ENCODE measurements around the gene SLC25A47. TPM values are rescaled to one million over a fixed set of nuclear protein-coding genes. Genes with fewer than 3 reads are reported as not detected.

Gene SLC25A47
- total and polyA plus RNA-seq, 7 donors: 0.22 TPM; not detected in 6

DNA sequence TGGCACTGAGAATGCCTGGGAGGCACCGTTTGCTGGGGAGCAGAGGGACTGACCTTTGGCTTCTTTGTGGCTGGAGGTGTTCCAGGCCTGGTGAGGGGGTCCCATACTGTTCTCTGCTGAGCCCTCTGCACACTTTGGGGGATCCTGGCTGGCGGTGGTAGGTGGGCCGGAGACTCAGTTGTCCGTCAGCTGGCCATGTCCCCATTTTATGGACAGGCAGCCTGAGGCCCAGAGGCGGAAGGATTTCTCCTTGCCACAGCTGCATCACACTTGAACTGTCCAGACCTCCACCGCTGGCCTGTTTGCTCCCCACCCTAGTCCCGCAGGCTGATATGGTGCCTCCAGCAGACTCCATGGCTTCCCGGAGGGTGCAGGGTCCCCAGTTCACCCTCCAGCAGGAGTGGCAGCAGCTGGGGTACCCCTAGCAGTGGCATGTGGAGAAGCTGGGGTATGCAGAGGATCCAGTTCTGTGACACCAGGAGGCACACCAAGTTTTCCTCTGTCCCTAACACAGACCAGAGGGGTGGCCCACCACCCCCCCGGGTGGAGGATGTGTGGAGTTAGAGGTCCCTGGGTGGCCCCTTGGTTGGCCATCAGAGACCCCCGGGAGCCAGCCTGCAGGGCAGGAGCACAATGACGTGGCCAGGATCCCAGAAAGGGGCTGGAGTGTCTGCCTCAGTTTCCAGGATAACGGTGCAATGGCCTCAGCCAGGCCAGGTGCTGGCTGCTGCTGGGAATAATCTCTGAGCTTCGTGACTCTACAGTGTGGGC, 31.6 kb upstream of the SLC25A47 start:
- no peak for TF ChIP-seq EP300 (IDR thresholded peaks at IDR 0.05)
- no peak for TF ChIP-seq POLR2AphosphoS5 (IDR thresholded peaks at IDR 0.05)
- H3K4me1 ChIP-seq: peaks cover 0 to 10% (median 7%) of the 10 kb centered on the region in 4 donors
- no peaks in the 10 kb centered on the region for H3K9me3 ChIP-seq
- WGBS, 2 donors: 92 to 94% methylated on average over 13 of the region's 13 CpGs
- H3K4me3 ChIP-seq: no peak overlapping the region
- no peaks in the 10 kb centered on the region for H3K27me3 ChIP-seq
- intact Hi-C loops (cut with DNase I): no loop called here
- H3K27ac ChIP-seq: no peak overlapping the region
- H3K36me3 ChIP-seq: peaks cover 8 to 27% (median 10%) of the 10 kb centered on the region in 4 donors
- DNase-seq: no peak

DNA sequence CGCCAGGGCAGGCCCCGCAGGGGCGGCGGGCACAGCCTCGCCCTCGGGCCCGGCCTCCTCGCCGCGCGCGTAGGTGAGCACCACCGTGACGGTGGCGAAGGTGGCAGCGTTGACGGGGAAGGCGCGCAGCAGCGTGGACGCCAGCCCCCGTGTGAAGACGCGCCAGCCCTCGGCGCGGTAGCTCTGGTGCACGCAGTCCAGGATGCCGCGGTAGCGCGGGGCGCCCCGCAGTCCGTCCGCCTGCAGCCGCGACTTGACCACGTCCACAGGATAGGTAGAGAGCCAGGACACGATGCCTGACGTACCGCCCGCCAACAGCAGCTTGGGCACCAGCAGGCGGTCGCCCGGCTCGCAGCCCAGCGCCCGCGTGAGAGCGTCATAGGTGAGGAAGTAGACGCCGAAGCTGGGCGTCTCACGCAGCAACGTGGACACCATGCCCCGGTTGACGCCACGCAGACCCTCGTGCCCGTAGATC, 30.8 kb upstream of the SLC25A47 start:
- no peak for DNase-seq
- intact Hi-C loops (cut with DNase I): no loop called here
- Histone ChIP-seq H3K9me3 (no peaks in the 10 kb centered on the region), H3K4me1 (peaks cover 0 to 19% (median 16%) of the 10 kb centered on the region in 4 donors), H3K27me3 (no peaks in the 10 kb centered on the region), H3K27ac (no peak overlapping the region), H3K36me3 (peaks cover 8 to 27% (median 10%) of the 10 kb centered on the region in 4 donors), H3K4me3 (no peak overlapping the region)
- WGBS, 2 donors: 96 to 97% methylated on average over 61 of the region's 61 CpGs
- TF ChIP-seq, protein P1, sequence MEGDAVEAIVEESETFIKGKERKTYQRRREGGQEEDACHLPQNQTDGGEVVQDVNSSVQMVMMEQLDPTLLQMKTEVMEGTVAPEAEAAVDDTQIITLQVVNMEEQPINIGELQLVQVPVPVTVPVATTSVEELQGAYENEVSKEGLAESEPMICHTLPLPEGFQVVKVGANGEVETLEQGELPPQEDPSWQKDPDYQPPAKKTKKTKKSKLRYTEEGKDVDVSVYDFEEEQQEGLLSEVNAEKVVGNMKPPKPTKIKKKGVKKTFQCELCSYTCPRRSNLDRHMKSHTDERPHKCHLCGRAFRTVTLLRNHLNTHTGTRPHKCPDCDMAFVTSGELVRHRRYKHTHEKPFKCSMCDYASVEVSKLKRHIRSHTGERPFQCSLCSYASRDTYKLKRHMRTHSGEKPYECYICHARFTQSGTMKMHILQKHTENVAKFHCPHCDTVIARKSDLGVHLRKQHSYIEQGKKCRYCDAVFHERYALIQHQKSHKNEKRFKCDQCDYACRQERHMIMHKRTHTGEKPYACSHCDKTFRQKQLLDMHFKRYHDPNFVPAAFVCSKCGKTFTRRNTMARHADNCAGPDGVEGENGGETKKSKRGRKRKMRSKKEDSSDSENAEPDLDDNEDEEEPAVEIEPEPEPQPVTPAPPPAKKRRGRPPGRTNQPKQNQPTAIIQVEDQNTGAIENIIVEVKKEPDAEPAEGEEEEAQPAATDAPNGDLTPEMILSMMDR (IDR thresholded peaks at IDR 0.05): no peak
- TF ChIP-seq POLR2A (IDR thresholded peaks at IDR 0.05) (no peak), EP300 (IDR thresholded peaks at IDR 0.05) (no peak), POLR2AphosphoS5 (IDR thresholded peaks at IDR 0.05) (no peak)

DNA sequence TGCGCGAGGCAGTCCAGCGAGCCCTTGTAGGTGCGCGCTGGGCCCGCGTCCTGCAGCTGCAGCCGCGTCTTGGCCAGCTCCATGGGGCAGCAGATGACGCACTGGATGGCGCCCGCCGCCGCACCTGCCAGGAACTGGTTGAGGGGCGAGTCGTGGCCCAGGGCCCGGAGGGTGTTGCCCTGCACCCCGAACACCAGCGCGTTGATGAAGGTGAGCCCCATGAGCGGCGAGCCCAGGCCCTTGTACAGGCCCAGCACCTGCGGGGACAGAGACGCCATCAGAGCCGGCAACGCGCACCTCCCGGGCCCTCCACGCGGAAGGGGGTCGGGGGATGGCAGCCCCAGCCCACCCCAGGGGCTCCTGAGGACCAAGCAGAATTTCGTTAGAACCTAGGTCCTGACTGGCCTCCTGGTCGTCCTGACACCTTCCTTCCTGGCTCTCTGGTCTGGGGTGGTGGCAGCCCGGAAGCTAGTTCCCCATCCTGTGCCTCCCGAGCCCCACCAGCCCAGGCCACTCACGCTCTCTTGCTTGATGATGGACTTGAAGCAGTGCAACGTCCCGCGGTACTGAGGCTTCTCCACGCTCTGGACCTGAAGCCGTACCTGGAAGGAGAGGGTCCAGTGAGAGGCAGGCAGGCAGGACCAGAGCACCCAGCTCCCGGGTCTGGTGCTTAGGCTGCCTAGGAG, 30.2 kb upstream of the SLC25A47 start:
- H3K4me3 ChIP-seq: no peak overlapping the region
- H3K27me3 ChIP-seq: no peaks in the 10 kb centered on the region
- no peak for DNase-seq
- peaks cover 8 to 27% (median 10%) of the 10 kb centered on the region in 4 donors for H3K36me3 ChIP-seq
- intact Hi-C loops (cut with DNase I): no loop called here
- no peak overlapping the region for H3K27ac ChIP-seq
- H3K4me1 ChIP-seq: peaks cover 0 to 24% (median 22%) of the 10 kb centered on the region in 4 donors
- TF ChIP-seq POLR2A (IDR thresholded peaks at IDR 0.05): no peak
- no peak for TF ChIP-seq POLR2AphosphoS5 (IDR thresholded peaks at IDR 0.05)
- no peak for TF ChIP-seq EP300 (IDR thresholded peaks at IDR 0.05)
- TF ChIP-seq, protein P1 (IDR thresholded peaks at IDR 0.05): no peak
- H3K9me3 ChIP-seq: no peaks in the 10 kb centered on the region
- 96 to 97% methylated on average over 42 of the region's 42 CpGs for WGBS, 2 donors

DNA sequence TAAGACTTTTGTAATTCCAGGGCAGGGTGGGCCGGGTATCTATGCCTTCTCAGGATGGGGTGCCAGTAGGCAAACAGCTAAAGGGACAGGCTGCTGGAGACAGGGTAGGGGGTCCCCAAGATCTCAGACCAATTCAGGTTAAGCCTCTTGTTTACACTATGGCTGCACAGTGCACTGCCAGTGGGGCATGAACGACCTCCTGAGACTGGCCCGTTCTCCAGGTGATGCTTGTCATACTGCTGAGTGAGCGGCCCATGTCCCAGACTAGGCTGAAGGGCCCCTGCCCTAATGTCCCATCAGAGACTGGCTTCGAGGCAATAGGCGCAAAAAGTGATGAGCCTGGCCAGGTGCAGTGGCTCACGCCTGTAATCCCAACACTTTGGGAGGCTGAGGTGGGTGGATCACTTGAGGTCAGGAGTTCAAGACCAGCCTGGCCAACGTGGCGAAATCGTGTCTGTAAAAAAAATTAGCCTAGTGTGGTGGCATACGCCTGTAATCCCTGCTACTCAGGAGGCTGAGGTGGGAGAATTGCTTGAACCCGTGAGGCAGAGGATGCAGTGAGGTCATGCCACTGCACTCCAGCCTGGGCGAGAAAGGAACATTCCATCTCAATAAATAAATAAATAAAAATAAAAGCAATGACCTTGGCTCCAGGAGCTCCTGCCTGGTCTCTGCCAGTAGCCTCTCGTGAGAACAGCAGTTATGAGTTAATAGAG, 29.5 kb upstream of the SLC25A47 start:
- Histone ChIP-seq H3K27ac (peak overlapping the region in 1 of 4 donors; percentile 15), H3K27me3 (no peaks in the 10 kb centered on the region), H3K4me1 (peaks cover 0 to 32% (median 29%) of the 10 kb centered on the region in 4 donors), H3K4me3 (no peak overlapping the region), H3K36me3 (peaks cover 8 to 27% (median 10%) of the 10 kb centered on the region in 4 donors), H3K9me3 (no peaks in the 10 kb centered on the region)
- TF ChIP-seq POLR2A (IDR thresholded peaks at IDR 0.05): no peak
- TF ChIP-seq POLR2AphosphoS5 (IDR thresholded peaks at IDR 0.05): no peak
- TF ChIP-seq, protein P1 (IDR thresholded peaks at IDR 0.05): no peak
- no peak for TF ChIP-seq EP300 (IDR thresholded peaks at IDR 0.05)
- WGBS, 2 donors: 83 to 85% methylated on average over 14 of the region's 14 CpGs
- no peak for DNase-seq
- intact Hi-C loops (cut with DNase I): no loop called here

All from sigmoid colon (tissue), 7 donors.